HEK293 (cell line): ENCODE measurements around the gene ATCAY.

ENCODE experiments used
- BCL11B ChIP-seq: fragments of 450-650 bp; formaldehyde crosslinking; IDR thresholded peaks from 2 replicates; pipeline ENCODE4 v1.5.1; 2016; ENCODE audit warnings: low read depth, missing biosample characterization, missing genetic modification characterization
- GLI2 ChIP-seq: fragments of 450-650 bp; formaldehyde crosslinking; IDR thresholded peaks from 2 replicates; pipeline ENCODE4; 2017; ENCODE audit warnings: missing biosample characterization, missing genetic modification characterization, low read depth, borderline replicate concordance
- HOXA7 ChIP-seq: sonication (generic); formaldehyde crosslinking; IDR thresholded peaks from 2 replicates; pipeline ENCODE4 v1.8.1; 2022; ENCODE audit warnings: missing genetic modification reagents, borderline replicate concordance
- HOXC10 ChIP-seq: sonication (generic); formaldehyde crosslinking; IDR thresholded peaks from 2 replicates; pipeline ENCODE4 v1.8.1; 2023; ENCODE audit warnings: mild to moderate bottlenecking, missing genetic modification reagents
- MZF1 ChIP-seq: fragments of 450-650 bp; formaldehyde crosslinking; IDR thresholded peaks from 2 replicates; pipeline ENCODE4 v1.5.1; 2017; ENCODE audit warnings: missing biosample characterization, missing genetic modification characterization, borderline replicate concordance
- PRDM1 ChIP-seq: fragments of 450-650 bp; formaldehyde crosslinking; IDR thresholded peaks from 2 replicates; pipeline ENCODE4; 2016; ENCODE audit warnings: missing biosample characterization, missing genetic modification characterization
- SETDB1 ChIP-seq: IDR thresholded peaks from one replicate; pipeline ENCODE4 v1.6.1; 2017; ENCODE audit warnings: mild to moderate bottlenecking, low read length, moderate library complexity, mixed read lengths; ENCODE audit not compliant: insufficient read length
- SP3 ChIP-seq: fragments of 450-650 bp; formaldehyde crosslinking; IDR thresholded peaks from 2 replicates; pipeline ENCODE4 v1.5.1; 2016; ENCODE audit warnings: missing biosample characterization, missing genetic modification characterization
- ZBTB17 ChIP-seq: fragments of 450-650 bp; formaldehyde crosslinking; IDR thresholded peaks from 2 replicates; pipeline ENCODE4 v1.5.1; 2016; ENCODE audit warnings: missing biosample characterization, missing genetic modification characterization
- ZFP41 ChIP-seq: fragments of 450-650 bp; formaldehyde crosslinking; IDR thresholded peaks from 2 replicates; pipeline ENCODE4 v1.5.1; 2016; ENCODE audit warnings: missing biosample characterization, missing genetic modification characterization, borderline replicate concordance
- ZNF155 ChIP-seq: fragments of 450-650 bp; formaldehyde crosslinking; IDR thresholded peaks from 2 replicates; pipeline ENCODE4 v1.5.1; 2016; ENCODE audit warnings: missing biosample characterization, missing genetic modification characterization
- ZNF169 ChIP-seq: fragments of 450-650 bp; formaldehyde crosslinking; IDR thresholded peaks from 2 replicates; pipeline ENCODE4 v1.5.1; 2016; ENCODE audit warnings: missing biosample characterization, missing genetic modification characterization
- ZNF223 ChIP-seq: fragments of 450-650 bp; formaldehyde crosslinking; IDR thresholded peaks from 2 replicates; pipeline ENCODE4 v1.5.1; 2016; ENCODE audit warnings: missing biosample characterization, missing genetic modification characterization
- ZNF274 ChIP-seq, 2 experiments: fragments of 200-500 bp in 1 of 2; fragments of 450-650 bp in 1 of 2; sonication (Bioruptor generic) in 1 of 2; formaldehyde crosslinking in 1 of 2; IDR thresholded peaks; 2 replicates each; pipeline versions ENCODE4 v1.5.1 to v1.6.1; 2014 to 2016; ENCODE audit warnings: borderline replicate concordance in 1 of 2, inconsistent platforms in 1 of 2, low read length in 1 of 2, missing biosample characterization in 1 of 2, missing genetic modification characterization in 1 of 2
- ZNF341 ChIP-seq: fragments of 450-650 bp; formaldehyde crosslinking; IDR thresholded peaks from 2 replicates; pipeline ENCODE4; 2016; ENCODE audit warnings: low read depth, missing biosample characterization, missing genetic modification characterization
- ZNF366 ChIP-seq: fragments of 450-650 bp; formaldehyde crosslinking; conservative IDR thresholded peaks from 2 replicates; pipeline ENCODE4 v1.5.1; 2016; ENCODE audit warnings: missing biosample characterization, missing genetic modification characterization
- ZNF416 ChIP-seq: fragments of 450-650 bp; formaldehyde crosslinking; IDR thresholded peaks from 2 replicates; pipeline ENCODE4 v1.5.1; 2016; ENCODE audit warnings: missing biosample characterization, missing genetic modification characterization
- ZNF426 ChIP-seq: fragments of 450-650 bp; formaldehyde crosslinking; IDR thresholded peaks from 2 replicates; pipeline ENCODE4 v1.5.1; 2017; ENCODE audit warnings: missing biosample characterization, missing genetic modification characterization, mild to moderate bottlenecking, inconsistent platforms, moderate library complexity
- ZNF514 ChIP-seq: fragments of 450-650 bp; formaldehyde crosslinking; IDR thresholded peaks from 2 replicates; pipeline ENCODE4 v1.5.1; 2016; ENCODE audit warnings: missing biosample characterization, missing genetic modification characterization
- ZNF596 ChIP-seq: fragments of 450-650 bp; IDR thresholded peaks from 2 replicates; pipeline ENCODE4 v1.5.0; 2018; ENCODE audit warnings: missing biosample characterization, mild to moderate bottlenecking, missing genetic modification characterization, moderate library complexity
- ZNF624 ChIP-seq: fragments of 450-650 bp; formaldehyde crosslinking; IDR thresholded peaks from 2 replicates; pipeline ENCODE4 v1.5.1; 2017; ENCODE audit warnings: missing biosample characterization, missing genetic modification characterization
- ZNF660 ChIP-seq: fragments of 450-650 bp; IDR thresholded peaks from 2 replicates; pipeline ENCODE4 v1.5.1; 2018; ENCODE audit warnings: missing biosample characterization, mild to moderate bottlenecking, missing genetic modification characterization
- ZNF747 ChIP-seq: fragments of 450-650 bp; formaldehyde crosslinking; IDR thresholded peaks from 2 replicates; pipeline ENCODE4 v1.5.1; 2016; ENCODE audit warnings: missing biosample characterization, missing genetic modification characterization
- ZSCAN16 ChIP-seq: fragments of 450-650 bp; formaldehyde crosslinking; IDR thresholded peaks from 2 replicates; pipeline ENCODE4 v1.5.1; 2016; ENCODE audit warnings: missing biosample characterization, missing genetic modification characterization
- TF ChIP-seq, protein P1 (sequence below): fragments of 450-650 bp; IDR thresholded peaks from 2 replicates; pipeline ENCODE4 v1.5.1; 2018; ENCODE audit warnings: missing biosample characterization, missing genetic modification characterization
- TF ChIP-seq, protein P2 (sequence below): fragments of 450-650 bp; formaldehyde crosslinking; IDR thresholded peaks from 2 replicates; pipeline ENCODE4 v1.5.1; 2016; ENCODE audit warnings: missing biosample characterization, missing genetic modification characterization
- TF ChIP-seq, protein P3 (sequence below): fragments of 450-650 bp; IDR thresholded peaks from 2 replicates; pipeline ENCODE4 v1.5.1; 2018; ENCODE audit warnings: missing biosample characterization, mild to moderate bottlenecking, missing genetic modification characterization
- TF ChIP-seq, protein P4 (sequence below): fragments of 450-650 bp; formaldehyde crosslinking; IDR thresholded peaks from 2 replicates; pipeline ENCODE4 v1.5.1; 2016; ENCODE audit warnings: missing biosample characterization, missing genetic modification characterization
- TF ChIP-seq, protein P5 (sequence below): fragments of 450-650 bp; formaldehyde crosslinking; IDR thresholded peaks from 2 replicates; pipeline ENCODE4 v1.5.1; 2017; ENCODE audit warnings: missing biosample characterization, missing genetic modification characterization
- TF ChIP-seq, protein P6 (sequence below): fragments of 450-650 bp; formaldehyde crosslinking; IDR thresholded peaks from 2 replicates; pipeline ENCODE4 v1.5.1; 2016; ENCODE audit warnings: missing biosample characterization, missing genetic modification characterization

The ATCAY gene

DNA sequence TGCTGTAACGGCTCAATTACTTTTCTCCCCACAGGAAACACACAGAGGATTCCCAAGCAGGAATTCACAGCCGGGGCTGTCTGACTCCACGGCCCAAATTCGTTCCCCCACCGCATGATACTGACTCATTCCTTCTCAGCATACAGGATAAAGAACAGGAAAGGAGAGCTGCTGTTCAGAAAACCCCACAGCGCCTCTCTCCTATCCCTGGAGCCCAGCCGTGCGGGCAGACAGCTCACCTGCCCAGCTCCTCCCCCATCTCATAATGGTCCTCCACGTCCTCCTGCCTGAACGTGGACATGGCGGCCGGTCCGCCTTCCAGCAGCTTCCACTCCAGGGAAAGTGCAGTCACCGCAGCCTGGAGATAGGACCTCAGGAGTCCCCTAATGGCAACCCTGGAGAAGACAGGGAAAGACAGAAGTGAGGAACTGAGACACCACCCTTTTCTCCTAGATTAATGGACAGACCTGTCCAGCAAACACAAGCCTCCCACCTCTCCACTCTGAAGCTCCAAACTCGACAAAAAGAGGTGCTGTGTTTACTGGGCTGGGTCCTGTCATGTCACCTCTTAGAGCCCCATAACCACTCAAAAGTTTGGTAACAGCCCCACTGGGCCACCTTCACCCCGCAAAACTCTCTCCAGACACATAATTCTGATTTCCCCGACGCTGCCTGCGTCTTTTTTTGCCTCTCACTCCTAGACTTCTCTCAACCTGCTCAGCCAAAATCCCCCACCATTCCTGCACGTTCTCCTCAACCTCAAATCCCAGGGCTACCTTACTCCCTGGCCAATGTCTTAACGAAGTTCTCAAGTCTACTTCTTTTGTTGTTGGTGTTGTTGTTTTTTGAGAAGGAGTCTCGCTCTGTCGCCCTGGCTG lies 89.2 kb downstream of the ATCAY start (continued):
- TF ChIP-seq ZNF155 (no peak), BCL11B (tag by site-specific recombination) (no peak), ZNF274 (IDR thresholded peaks at IDR 0.05; ENCODE audit: low read length) (no peak), ZNF274 (tag by site-specific recombination; IDR thresholded peaks at IDR 0.05; ENCODE audit: borderline replicate concordance) (no peak), HOXC10 (CRISPR knock-in tag) (no peak), ZBTB17 (no peak), ZSCAN16 (tag by site-specific recombination) (no peak), ZNF624 (tag by site-specific recombination) (no peak), PRDM1 (peak; percentile 87), SETDB1 (no peak), ZNF169 (tag by site-specific recombination) (no peak), MZF1 (tag by site-specific recombination) (no peak), ZNF514 (no peak), ZNF596 (tag by site-specific recombination) (no peak), HOXA7 (CRISPR knock-in tag) (no peak), ZNF223 (tag by site-specific recombination) (no peak), ZFP41 (no peak), ZNF366 (tag by site-specific recombination) (peak; percentile 38), ZNF341 (tag by site-specific recombination) (no peak), SP3 (tag by site-specific recombination) (no peak), ZNF660 (tag by site-specific recombination) (no peak), GLI2 (tag by site-specific recombination) (no peak), ZNF747 (tag by site-specific recombination) (no peak), ZNF426 (tag by site-specific recombination) (no peak), ZNF416 (no peak)
- TF ChIP-seq, protein P1, sequence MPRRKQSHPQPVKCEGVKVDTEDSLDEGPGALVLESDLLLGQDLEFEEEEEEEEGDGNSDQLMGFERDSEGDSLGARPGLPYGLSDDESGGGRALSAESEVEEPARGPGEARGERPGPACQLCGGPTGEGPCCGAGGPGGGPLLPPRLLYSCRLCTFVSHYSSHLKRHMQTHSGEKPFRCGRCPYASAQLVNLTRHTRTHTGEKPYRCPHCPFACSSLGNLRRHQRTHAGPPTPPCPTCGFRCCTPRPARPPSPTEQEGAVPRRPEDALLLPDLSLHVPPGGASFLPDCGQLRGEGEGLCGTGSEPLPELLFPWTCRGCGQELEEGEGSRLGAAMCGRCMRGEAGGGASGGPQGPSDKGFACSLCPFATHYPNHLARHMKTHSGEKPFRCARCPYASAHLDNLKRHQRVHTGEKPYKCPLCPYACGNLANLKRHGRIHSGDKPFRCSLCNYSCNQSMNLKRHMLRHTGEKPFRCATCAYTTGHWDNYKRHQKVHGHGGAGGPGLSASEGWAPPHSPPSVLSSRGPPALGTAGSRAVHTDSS = no peak
- TF ChIP-seq, protein P2, sequence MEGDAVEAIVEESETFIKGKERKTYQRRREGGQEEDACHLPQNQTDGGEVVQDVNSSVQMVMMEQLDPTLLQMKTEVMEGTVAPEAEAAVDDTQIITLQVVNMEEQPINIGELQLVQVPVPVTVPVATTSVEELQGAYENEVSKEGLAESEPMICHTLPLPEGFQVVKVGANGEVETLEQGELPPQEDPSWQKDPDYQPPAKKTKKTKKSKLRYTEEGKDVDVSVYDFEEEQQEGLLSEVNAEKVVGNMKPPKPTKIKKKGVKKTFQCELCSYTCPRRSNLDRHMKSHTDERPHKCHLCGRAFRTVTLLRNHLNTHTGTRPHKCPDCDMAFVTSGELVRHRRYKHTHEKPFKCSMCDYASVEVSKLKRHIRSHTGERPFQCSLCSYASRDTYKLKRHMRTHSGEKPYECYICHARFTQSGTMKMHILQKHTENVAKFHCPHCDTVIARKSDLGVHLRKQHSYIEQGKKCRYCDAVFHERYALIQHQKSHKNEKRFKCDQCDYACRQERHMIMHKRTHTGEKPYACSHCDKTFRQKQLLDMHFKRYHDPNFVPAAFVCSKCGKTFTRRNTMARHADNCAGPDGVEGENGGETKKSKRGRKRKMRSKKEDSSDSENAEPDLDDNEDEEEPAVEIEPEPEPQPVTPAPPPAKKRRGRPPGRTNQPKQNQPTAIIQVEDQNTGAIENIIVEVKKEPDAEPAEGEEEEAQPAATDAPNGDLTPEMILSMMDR (tag by site-specific recombination) = peak; percentile 57
- TF ChIP-seq, protein P3, sequence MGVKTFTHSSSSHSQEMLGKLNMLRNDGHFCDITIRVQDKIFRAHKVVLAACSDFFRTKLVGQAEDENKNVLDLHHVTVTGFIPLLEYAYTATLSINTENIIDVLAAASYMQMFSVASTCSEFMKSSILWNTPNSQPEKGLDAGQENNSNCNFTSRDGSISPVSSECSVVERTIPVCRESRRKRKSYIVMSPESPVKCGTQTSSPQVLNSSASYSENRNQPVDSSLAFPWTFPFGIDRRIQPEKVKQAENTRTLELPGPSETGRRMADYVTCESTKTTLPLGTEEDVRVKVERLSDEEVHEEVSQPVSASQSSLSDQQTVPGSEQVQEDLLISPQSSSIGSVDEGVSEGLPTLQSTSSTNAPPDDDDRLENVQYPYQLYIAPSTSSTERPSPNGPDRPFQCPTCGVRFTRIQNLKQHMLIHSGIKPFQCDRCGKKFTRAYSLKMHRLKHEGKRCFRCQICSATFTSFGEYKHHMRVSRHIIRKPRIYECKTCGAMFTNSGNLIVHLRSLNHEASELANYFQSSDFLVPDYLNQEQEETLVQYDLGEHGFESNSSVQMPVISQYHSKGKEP (tag by site-specific recombination) = no peak
- TF ChIP-seq, protein P4, sequence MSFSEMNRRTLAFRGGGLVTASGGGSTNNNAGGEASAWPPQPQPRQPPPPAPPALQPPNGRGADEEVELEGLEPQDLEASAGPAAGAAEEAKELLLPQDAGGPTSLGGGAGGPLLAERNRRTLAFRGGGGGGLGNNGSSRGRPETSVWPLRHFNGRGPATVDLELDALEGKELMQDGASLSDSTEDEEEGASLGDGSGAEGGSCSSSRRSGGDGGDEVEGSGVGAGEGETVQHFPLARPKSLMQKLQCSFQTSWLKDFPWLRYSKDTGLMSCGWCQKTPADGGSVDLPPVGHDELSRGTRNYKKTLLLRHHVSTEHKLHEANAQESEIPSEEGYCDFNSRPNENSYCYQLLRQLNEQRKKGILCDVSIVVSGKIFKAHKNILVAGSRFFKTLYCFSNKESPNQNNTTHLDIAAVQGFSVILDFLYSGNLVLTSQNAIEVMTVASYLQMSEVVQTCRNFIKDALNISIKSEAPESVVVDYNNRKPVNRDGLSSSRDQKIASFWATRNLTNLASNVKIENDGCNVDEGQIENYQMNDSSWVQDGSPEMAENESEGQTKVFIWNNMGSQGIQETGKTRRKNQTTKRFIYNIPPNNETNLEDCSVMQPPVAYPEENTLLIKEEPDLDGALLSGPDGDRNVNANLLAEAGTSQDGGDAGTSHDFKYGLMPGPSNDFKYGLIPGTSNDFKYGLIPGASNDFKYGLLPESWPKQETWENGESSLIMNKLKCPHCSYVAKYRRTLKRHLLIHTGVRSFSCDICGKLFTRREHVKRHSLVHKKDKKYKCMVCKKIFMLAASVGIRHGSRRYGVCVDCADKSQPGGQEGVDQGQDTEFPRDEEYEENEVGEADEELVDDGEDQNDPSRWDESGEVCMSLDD = no peak
- TF ChIP-seq, protein P5, sequence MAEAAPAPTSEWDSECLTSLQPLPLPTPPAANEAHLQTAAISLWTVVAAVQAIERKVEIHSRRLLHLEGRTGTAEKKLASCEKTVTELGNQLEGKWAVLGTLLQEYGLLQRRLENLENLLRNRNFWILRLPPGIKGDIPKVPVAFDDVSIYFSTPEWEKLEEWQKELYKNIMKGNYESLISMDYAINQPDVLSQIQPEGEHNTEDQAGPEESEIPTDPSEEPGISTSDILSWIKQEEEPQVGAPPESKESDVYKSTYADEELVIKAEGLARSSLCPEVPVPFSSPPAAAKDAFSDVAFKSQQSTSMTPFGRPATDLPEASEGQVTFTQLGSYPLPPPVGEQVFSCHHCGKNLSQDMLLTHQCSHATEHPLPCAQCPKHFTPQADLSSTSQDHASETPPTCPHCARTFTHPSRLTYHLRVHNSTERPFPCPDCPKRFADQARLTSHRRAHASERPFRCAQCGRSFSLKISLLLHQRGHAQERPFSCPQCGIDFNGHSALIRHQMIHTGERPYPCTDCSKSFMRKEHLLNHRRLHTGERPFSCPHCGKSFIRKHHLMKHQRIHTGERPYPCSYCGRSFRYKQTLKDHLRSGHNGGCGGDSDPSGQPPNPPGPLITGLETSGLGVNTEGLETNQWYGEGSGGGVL (tag by site-specific recombination) = no peak
- TF ChIP-seq, protein P6, sequence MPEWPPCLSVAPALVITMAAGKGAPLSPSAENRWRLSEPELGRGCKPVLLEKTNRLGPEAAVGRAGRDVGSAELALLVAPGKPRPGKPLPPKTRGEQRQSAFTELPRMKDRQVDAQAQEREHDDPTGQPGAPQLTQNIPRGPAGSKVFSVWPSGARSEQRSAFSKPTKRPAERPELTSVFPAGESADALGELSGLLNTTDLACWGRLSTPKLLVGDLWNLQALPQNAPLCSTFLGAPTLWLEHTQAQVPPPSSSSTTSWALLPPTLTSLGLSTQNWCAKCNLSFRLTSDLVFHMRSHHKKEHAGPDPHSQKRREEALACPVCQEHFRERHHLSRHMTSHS = no peak
